OCI-LY1 (cell line): Measurements from ENCODE around the gene DLG5.

Experiments used
- H2AFZ ChIP-seq: fragments of 200-600 bp; sonication (generic), shearing (Covaris generic); 2 replicates; pipeline ENCODE4 v1.6.0; 2014; ENCODE audit warnings: antibody characterized with exemption, mild to moderate bottlenecking, low read length
- H3F3A ChIP-seq: fragments of 200-600 bp; sonication (generic), shearing (Covaris generic); 2 replicates; pipeline ENCODE4 v1.6.0; 2014; ENCODE audit warnings: mild to moderate bottlenecking, antibody characterized with exemption, low read length, moderate library complexity; ENCODE audit not compliant: insufficient read depth
- H3K27ac ChIP-seq: fragments of 200-600 bp; sonication (generic); 2 replicates; pipeline ENCODE4 v1.5.1; 2014; ENCODE audit warnings: low read length, mixed run types, mild to moderate bottlenecking, low read depth; ENCODE audit not compliant: poor library complexity, severe bottlenecking
- H3K27me3 ChIP-seq: fragments of 200-600 bp; sonication (generic); 2 replicates; pipeline ENCODE4 v1.6.0; 2014; ENCODE audit warnings: antibody characterized with exemption, mild to moderate bottlenecking, low read length, moderate library complexity; ENCODE audit not compliant: insufficient read depth
- H3K36me3 ChIP-seq: fragments of 200-600 bp; sonication (generic); 2 replicates; pipeline ENCODE4 v1.6.1; 2014; ENCODE audit warnings: mild to moderate bottlenecking, antibody characterized with exemption, low read length, moderate library complexity, mixed read lengths; ENCODE audit not compliant: insufficient read depth
- H3K4me1 ChIP-seq: fragments of 200-600 bp; sonication (generic); 2 replicates; pipeline ENCODE4 v1.5.1; 2014; ENCODE audit warnings: mild to moderate bottlenecking, low read length, moderate library complexity; ENCODE audit not compliant: insufficient read depth, severe bottlenecking
- H3K4me2 ChIP-seq: fragments of 200-600 bp; sonication (generic), shearing (Covaris generic); 2 replicates; pipeline ENCODE4 v1.6.1; 2014; ENCODE audit warnings: low read length
- H3K4me3 ChIP-seq: fragments of 200-600 bp; sonication (generic); 2 replicates; pipeline ENCODE4 v1.5.1; 2014; ENCODE audit warnings: low read length, low read depth, mild to moderate bottlenecking, mixed read lengths; ENCODE audit not compliant: poor library complexity, severe bottlenecking
- H3K79me2 ChIP-seq: fragments of 200-600 bp; shearing (Covaris generic); 2 replicates; pipeline ENCODE4 v1.6.1; 2016; ENCODE audit warnings: mixed run types, low read length, mixed read lengths; ENCODE audit not compliant: insufficient read depth
- H3K9ac ChIP-seq: fragments of 200-600 bp; sonication (generic), shearing (Covaris generic); 2 replicates; pipeline ENCODE4 v1.6.1; 2014; ENCODE audit warnings: mild to moderate bottlenecking, low read length, mixed read lengths
- H3K9me2 ChIP-seq: fragments of 200-600 bp; sonication (generic), shearing (Covaris generic); 2 replicates; pipeline ENCODE4 v1.6.1; 2014; ENCODE audit warnings: low read depth, mild to moderate bottlenecking, low read length, mixed read lengths
- H3K9me3 ChIP-seq: fragments of 200-600 bp; shearing (Covaris generic); 2 replicates; pipeline ENCODE4 v1.6.1; 2014; ENCODE audit warnings: low read length, mixed read lengths
- H4K20me1 ChIP-seq: fragments of 200-600 bp; sonication (generic), shearing (Covaris generic); 2 replicates; pipeline ENCODE4 v1.6.0; 2016; ENCODE audit warnings: mild to moderate bottlenecking, low read length; ENCODE audit not compliant: insufficient read depth
- CTCF ChIP-seq: fragments of 200-600 bp; sonication (generic), shearing (Covaris generic); IDR thresholded peaks from 2 replicates; pipeline ENCODE4 v1.5.1; 2017; ENCODE audit warnings: mild to moderate bottlenecking, antibody characterized with exemption, low read length, moderate library complexity, mixed read lengths
- EZH2 ChIP-seq: fragments of 200-600 bp; sonication (generic), shearing (Covaris generic); IDR thresholded peaks from 2 replicates; pipeline ENCODE4 v1.8.0; 2017; ENCODE audit warnings: borderline replicate concordance, mixed run types, mild to moderate bottlenecking, antibody characterized with exemption, low read length, moderate library complexity, mixed read lengths

DLG5 gene

DNA sequence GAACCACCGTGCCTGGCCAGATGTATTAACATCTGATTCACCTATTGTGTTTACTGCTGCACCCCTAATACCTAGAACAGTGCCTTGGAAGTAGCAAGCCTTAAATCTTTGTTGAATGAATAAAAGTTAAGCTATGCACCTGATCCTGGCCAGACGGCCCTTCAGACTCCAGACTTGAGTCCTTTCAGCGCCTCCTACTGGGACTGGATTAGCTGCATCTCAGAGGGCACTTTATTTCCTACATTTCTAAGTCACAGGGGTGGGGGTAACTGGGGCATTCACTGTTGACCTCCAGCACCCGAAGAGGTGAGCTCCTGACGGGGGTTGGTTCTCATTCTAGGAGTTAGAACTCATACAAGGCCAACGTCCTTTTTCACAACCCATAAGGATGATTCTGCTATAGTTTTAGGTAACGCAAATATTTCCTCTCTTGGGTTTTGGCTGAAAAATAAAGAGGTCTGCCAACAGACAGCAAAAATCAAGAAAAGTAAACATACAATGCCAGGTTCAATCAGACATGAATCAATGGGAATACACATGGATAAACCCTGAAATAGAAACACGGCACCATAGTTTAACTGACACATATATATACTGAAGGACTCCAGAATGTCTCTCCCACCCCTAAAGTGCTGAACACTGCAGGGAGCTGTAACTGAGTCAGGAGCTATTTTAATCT, 48.0 kb upstream of the DLG5 start:
- Histone ChIP-seq H3F3A (no peaks in the 10 kb centered on the region), H4K20me1 (no peaks in the 10 kb centered on the region), H3K4me3 (no peak overlapping the region), H3K4me1 (peaks cover 7% of the 10 kb centered on the region), H3K27me3 (no peaks in the 10 kb centered on the region), H3K79me2 (no peaks in the 10 kb centered on the region), H3K36me3 (peaks cover 36% of the 10 kb centered on the region), H2AFZ (no peak overlapping the region), H3K27ac (no peak overlapping the region), H3K4me2 (no peak overlapping the region), H3K9me3 (no peaks in the 10 kb centered on the region), H3K9me2 (no peaks in the 10 kb centered on the region), H3K9ac (no peak overlapping the region)
- TF ChIP-seq CTCF (peak; percentile 26; the same call in 1 of the 2 replicates), EZH2 (no peak)

DNA sequence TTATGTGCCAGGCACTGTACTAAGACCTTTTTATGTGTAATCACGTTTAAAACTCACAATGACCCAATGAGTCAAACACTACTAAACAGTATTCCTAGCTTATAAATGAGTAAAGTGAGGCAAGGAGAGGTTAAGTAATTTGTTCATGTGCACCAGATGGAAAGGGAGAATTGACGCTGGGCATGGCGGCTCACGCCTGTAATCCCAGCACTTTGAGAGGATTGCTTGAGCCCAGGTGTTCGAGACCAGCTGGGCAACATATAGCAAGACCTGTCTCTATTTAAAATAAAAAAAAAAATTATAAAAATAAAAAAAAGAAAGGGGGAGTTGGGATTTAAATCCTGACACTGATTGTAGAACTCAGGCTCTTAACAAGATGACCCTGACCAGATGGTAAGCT, 46.7 kb upstream of the DLG5 start:
- no peak overlapping the region for H2AFZ ChIP-seq
- H3K4me1 ChIP-seq: peaks cover 7% of the 10 kb centered on the region
- H3K36me3 ChIP-seq: peaks cover 26% of the 10 kb centered on the region
- no peak overlapping the region for H3K27ac ChIP-seq
- no peak overlapping the region for H3K4me3 ChIP-seq
- H3K79me2 ChIP-seq: no peaks in the 10 kb centered on the region
- no peaks in the 10 kb centered on the region for H3K27me3 ChIP-seq
- H3K9ac ChIP-seq: no peak overlapping the region
- H3K4me2 ChIP-seq: no peak overlapping the region
- TF ChIP-seq EZH2: no peak
- TF ChIP-seq CTCF: no peak
- H4K20me1 ChIP-seq: no peaks in the 10 kb centered on the region
- H3F3A ChIP-seq: no peaks in the 10 kb centered on the region
- H3K9me2 ChIP-seq: no peaks in the 10 kb centered on the region
- no peaks in the 10 kb centered on the region for H3K9me3 ChIP-seq

- Histone ChIP-seq H3K36me3 (peaks cover 15% of the 10 kb centered on the region), H3K9ac (no peak overlapping the region), H3K9me2 (no peaks in the 10 kb centered on the region), H3K4me3 (no peak overlapping the region), H3K9me3 (no peaks in the 10 kb centered on the region), H3K4me2 (no peak overlapping the region), H3K4me1 (peaks cover 7% of the 10 kb centered on the region), H4K20me1 (no peaks in the 10 kb centered on the region), H2AFZ (no peak overlapping the region), H3K27ac (no peak overlapping the region), H3F3A (no peaks in the 10 kb centered on the region), H3K27me3 (no peaks in the 10 kb centered on the region), H3K79me2 (no peaks in the 10 kb centered on the region)
- TF ChIP-seq EZH2 (no peak), CTCF (no peak)
Observed at GRCh38 chr10:77972148-77972547, 45.6 kb upstream of the DLG5 start.
